Measurements from ENCODE around the gene DUSP22. TPM values are rescaled to one million over a fixed set of nuclear protein-coding genes. Genes with fewer than 3 reads are reported as not detected.

Gene DUSP22
- total RNA-seq, 2 donors from 2014 or later: 26.5 to 29.5 TPM

DNA sequence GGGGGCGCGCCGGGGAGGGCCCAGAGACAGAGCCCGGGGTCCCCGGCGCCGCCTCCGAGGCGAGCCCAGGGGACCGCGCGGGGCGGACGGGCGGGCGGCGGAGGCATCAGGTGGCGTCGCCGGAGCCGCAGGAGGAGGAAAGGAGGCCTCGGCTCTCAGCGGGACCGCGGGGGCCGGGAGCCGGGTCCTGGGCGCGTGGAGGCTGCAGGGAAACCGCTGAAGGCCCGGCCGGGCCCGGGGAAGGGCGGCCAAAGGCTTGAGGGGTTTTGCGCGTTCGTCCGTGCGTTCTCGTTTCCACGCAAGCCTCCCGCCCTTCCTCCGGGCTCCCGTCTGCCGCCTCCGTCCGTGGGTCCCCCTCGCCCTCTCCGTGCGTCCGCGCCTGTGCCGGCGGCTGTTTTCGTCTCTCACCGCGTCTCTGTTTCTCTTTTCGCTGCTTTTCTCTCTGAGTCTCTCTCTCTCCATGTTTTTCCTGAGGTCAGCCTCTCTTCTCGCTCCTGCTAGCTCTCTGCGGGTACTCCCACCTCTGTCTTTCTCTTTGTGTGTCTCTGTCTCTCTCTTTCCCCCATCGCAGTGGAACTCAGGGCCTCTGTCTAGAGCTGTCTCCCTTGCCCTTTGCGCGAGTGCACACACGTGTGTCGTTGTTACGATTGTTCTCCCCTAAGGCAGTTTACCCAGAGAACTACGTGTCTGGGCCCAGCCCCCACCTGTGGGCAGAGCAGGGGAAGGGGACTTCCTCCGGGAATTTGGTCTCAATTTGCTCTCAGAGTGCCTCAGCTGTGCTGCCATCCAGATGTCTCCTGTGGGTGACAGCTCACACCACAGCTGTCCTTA, 101.3 kb downstream of the DUSP22 start:
- ATAC-seq (no peak), DNase-seq (no peak)
- intact Hi-C loops (cut with DNase I, micrococcal nuclease): no loop called here

DNA sequence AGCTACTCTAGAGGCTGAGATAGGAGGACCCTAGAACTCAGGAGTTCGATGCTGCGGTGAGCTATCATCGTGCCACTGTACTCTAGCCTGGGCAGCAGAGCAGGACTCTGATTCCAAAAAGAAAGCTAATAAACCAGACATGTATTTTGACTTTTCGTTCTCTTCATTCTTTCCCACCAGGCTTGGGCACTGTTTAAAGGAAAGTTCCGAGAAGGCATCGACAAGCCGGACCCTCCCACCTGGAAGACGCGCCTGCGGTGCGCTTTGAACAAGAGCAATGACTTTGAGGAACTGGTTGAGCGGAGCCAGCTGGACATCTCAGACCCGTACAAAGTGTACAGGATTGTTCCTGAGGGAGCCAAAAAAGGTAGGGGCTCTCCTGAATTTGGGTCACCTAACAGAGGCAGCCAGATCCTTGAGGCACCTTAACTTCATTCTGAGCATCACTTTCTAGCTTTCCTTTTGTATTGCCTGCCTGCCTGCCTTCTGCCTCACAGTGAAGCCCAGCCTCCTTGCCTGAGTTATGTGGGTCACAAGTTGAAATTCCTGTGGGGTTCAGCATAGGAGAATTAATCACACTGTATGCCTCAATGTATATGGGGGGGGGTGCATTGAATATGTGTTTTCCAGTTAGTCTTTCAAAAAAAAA, 102.5 kb downstream of the DUSP22 start:
- ATAC-seq (no peak), DNase-seq (no peak)
- intact Hi-C loops (cut with DNase I, micrococcal nuclease): no loop called here

DNA sequence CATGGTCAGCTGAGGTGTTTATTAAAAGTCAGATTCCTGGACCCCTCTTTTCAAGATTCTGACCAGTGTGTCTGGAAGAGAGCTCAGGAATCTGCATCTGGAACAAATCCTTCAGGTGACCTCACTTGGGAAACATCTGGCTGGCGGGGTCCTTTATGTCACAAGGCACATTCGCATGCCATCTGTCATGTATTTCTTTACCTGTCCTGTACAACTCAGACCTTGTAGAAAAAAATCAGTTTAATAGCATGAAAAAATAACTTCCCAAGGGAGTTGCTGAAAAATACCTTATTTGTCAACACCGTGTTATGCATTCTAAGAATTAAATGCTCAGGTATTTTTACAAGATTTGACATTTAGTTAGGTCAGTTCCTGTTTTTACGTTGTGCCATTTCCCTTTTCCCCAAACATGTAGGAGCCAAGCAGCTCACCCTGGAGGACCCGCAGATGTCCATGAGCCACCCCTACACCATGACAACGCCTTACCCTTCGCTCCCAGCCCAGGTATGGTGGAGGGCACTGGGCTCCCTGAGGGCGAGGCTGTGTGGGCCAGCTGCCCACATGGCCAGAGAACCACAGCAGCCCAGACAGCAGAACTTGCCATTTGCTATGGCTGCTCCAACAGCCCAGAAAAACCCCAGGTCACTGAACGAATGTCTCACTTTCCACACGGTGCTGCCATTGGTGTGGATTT, 103.3 kb downstream of the DUSP22 start:
- intact Hi-C loops (cut with DNase I, micrococcal nuclease): no loop called here
- DNase-seq: no peak
- no peak for ATAC-seq

DNA sequence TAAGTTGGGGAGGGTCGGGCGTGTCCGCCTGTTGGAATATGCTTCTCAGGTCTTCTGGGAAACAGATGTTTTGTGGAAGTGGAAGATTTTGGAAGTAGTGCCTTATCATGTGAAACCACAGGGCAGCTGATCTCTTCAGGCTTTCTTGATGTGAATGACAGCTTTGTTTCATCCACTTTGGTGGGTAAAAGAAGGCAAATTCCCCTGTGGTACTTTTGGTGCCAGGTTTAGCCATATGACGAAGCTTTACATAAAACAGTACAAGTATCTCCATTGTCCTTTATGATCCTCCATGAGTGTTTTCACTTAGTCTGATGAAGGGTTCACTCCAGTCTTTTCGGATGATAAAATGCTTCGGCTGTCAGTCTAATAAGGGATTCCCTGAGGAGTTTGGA, 103.8 kb downstream of the DUSP22 start:
- intact Hi-C loops (cut with DNase I, micrococcal nuclease): no loop called here
- no peak for ATAC-seq
- DNase-seq: no peak

DNA sequence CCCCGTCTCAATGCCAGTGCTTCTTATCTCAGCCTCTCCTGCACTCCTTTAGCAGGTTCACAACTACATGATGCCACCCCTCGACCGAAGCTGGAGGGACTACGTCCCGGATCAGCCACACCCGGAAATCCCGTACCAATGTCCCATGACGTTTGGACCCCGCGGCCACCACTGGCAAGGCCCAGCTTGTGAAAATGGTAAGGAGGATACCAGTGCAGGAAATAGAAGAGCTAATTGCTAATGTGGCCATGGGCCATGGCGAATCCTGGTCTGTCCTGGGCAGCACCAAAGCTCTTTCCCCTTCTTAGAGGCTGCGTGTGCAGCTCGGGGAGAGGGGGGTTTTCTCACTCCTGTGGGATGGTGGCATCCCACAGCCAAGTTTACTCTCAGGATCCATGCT, 104.8 kb downstream of the DUSP22 start:
- no peak for ATAC-seq
- no peak for DNase-seq
- intact Hi-C loops (cut with DNase I, micrococcal nuclease): no loop called here

DNA sequence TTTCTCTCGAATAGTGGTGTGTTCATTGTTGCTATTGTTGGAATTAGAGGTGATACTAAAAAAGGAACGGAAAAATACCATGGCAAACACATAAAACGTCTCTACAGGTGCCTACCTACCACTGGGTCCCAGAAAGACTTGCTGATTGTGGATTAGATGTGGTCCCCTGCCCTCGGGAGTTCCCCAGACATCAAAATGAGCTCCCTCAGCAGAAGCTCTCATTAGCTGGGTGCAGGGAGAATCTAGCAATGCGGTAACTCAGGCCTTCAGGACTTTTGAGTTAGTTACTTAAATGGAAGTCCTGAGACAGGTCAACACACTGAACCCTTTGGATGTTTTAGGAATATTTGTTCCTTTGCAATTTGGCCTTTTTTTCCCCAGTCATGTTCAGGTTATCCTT, 105.3 kb downstream of the DUSP22 start:
- DNase-seq: no peak
- intact Hi-C loops (cut with DNase I, micrococcal nuclease): no loop called here
- ATAC-seq: no peak

DNA sequence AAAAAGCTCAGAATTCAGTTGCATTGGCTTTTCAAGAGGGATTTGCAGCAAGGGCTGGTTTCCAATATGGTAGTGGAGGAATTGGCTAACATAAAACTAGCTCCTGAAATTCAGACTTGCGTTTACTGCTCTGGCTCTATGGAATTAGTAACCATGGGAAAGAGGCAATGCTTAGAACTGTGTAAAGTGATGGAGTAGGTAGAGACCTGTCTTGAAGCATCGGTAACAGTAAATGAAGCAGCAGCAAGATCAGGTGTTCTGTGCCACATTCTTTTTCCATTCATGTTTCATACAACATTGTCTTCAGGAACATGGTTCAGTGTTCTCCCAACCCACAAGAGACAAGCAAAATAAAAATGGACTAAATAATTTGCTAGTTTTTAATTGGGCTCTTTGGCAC, 105.8 kb downstream of the DUSP22 start:
- intact Hi-C loops (cut with DNase I, micrococcal nuclease): no loop called here
- ATAC-seq (no peak), DNase-seq (no peak)

DNA sequence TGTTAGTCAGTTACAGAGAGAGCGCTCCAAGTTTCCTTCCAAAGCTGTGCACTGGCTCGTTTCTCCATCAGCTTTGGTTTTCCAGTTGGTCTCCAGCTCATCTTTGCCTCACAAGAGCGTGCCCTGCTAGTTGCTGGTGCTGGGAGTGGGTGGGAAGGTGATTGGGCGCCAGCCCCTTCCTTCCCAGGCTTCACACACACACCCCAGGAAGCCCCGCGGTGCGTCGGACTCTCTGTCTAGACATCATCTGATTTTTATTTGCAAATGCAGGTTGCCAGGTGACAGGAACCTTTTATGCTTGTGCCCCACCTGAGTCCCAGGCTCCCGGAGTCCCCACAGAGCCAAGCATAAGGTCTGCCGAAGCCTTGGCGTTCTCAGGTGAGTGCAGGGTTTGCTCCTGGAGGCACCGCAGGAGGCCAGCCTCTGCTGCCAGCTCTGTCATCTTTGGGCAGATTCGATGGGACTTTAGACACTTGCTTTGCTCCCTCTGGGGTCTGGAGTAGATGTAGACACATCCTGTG, 106.3 kb downstream of the DUSP22 start:
- intact Hi-C loops (cut with DNase I, micrococcal nuclease): no loop called here
- ATAC-seq (no peak), DNase-seq (no peak)

DNA sequence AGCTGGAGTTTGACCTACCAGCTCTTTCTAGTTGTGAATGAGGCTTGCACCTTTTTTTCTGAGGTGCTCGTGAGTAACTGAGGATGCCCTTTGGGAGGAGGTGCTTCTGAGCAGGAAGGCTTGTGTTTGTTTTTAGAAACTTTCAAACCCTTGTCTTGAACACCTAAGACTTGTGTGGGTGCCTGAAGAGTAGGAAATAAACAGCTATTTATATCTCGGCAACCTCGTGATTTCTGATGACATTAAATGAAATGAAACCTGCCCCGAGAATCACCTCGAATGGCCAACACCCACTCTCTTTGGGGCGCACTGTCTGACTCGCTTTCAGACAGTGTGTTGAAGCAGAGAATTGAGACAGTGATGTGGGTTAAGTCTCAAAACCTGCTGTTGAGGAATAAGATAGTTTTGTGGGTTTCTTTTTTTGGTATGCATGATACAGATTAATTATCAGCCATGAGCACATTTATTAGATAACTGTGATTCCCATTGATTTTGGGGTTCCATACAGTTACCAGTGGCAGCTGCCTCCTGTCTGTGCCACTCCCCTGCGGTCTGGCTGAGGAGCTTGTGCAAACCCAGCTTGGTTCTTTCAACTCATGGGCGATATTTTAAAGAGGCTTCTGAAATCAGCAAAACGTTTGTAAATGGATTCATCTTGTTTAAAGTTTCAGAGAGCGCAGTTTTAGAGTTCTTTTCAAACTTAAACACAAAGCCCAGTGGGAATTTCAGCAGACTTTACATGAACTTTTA, 107.7 kb downstream of the DUSP22 start:
- ATAC-seq: no peak
- intact Hi-C loops (cut with DNase I, micrococcal nuclease): no loop called here
- no peak for DNase-seq

DNA sequence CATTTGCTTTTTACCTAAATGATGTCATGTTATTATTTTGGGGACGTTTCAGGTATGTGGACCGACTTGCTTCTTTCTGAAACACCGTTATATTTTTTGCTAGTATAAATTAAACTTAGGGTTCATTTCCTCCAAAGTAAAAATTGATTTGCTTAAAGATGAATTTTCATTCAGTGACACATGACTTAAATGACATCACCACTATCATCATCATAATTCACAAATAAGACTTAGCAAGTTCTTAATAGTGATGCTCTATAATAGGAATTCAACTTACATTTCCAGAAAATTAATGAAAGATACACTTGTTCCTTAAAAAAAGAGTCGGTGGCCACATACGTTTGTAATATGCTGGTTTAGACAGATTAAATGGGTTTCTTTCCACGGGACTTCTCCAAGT, 108.5 kb downstream of the DUSP22 start:
- DNase-seq: no peak
- ATAC-seq: no peak
- intact Hi-C loops (cut with DNase I, micrococcal nuclease): no loop called here

Other genes starting within 250 kb of the DUSP22 start
- gene IRF4, start 99.3 kb downstream of the DUSP22 start, total RNA-seq: 10 to 100 TPM in 1 of 2 donors, 1 to 10 TPM in 1; 5.0 to 11.0 TPM